H9 (cell line): ENCODE results near the gene TELO2. TPM values are rescaled to one million over a fixed set of nuclear protein-coding genes. Genes with fewer than 3 reads are reported as not detected.

Experiments
- DNase-seq: peaks from one replicate; pipeline ENCODE4 v3.0.0-alpha.2; 2017
- H2AFZ ChIP-seq: one replicate; pipeline ENCODE4 v1.6.1; 2013; ENCODE audit warnings: mild to moderate bottlenecking, low read length, control low read depth, moderate library complexity
- H2AK5ac ChIP-seq: 2 replicates; pipeline ENCODE4 v1.6.1; 2013; ENCODE audit warnings: low read length, control low read depth, mixed read lengths; ENCODE audit not compliant: insufficient read length
- H2BK120ac ChIP-seq: one replicate; pipeline ENCODE4 v1.6.1; 2013; ENCODE audit warnings: low read depth, mild to moderate bottlenecking, low read length, control low read depth, inconsistent platforms; ENCODE audit not compliant: poor library complexity, severe bottlenecking
- H2BK12ac ChIP-seq: 2 replicates; pipeline ENCODE4 v1.6.1; 2013; ENCODE audit warnings: low read length, control low read depth, mixed read lengths, low read depth; ENCODE audit not compliant: insufficient read length
- H2BK15ac ChIP-seq: 2 replicates; pipeline ENCODE4 v1.6.1; 2013; ENCODE audit warnings: low read depth, low read length, control low read depth
- H2BK20ac ChIP-seq: one replicate; pipeline ENCODE4 v1.6.1; 2013; ENCODE audit warnings: low read depth, mild to moderate bottlenecking, low read length, control low read depth, inconsistent platforms; ENCODE audit not compliant: poor library complexity, severe bottlenecking
- H2BK5ac ChIP-seq: 2 replicates; pipeline ENCODE4 v1.6.1; 2013; ENCODE audit warnings: low read length, control low read depth, mixed read lengths; ENCODE audit not compliant: insufficient read length
- H3K14ac ChIP-seq: 2 replicates; pipeline ENCODE4 v1.6.1; 2013; ENCODE audit warnings: low read length, control low read depth; ENCODE audit not compliant: insufficient read depth
- H3K18ac ChIP-seq: 2 replicates; pipeline ENCODE4 v1.6.1; 2013; ENCODE audit warnings: low read depth, mild to moderate bottlenecking, mixed read lengths, low read length, control low read depth; ENCODE audit not compliant: insufficient read length
- H3K23ac ChIP-seq: 2 replicates; pipeline ENCODE4 v1.6.1; 2013; ENCODE audit warnings: low read length, control low read depth, mixed read lengths, low read depth; ENCODE audit not compliant: insufficient read length
- H3K23me2 ChIP-seq: 2 replicates; pipeline ENCODE4 v1.6.1; 2013; ENCODE audit warnings: low read depth, mild to moderate bottlenecking, mixed read lengths, low read length, control low read depth; ENCODE audit not compliant: insufficient read length, poor library complexity, severe bottlenecking
- H3K27ac ChIP-seq: 2 replicates; pipeline ENCODE4 v1.5.1; 2013; ENCODE audit warnings: low read length, control low read depth, mixed read lengths, low read depth; ENCODE audit not compliant: insufficient read length
- H3K27me3 ChIP-seq: 2 replicates; pipeline ENCODE4 v1.6.1; 2013; ENCODE audit warnings: low read length, control low read depth, inconsistent platforms; ENCODE audit not compliant: insufficient read depth
- H3K4ac ChIP-seq: 2 replicates; pipeline ENCODE4 v1.6.1; 2013; ENCODE audit warnings: low read depth, mild to moderate bottlenecking, control low read depth, inconsistent platforms, low read length, moderate library complexity
- H3K4me1 ChIP-seq: 2 replicates; pipeline ENCODE4 v1.6.1; 2013; ENCODE audit warnings: low read length, control low read depth, inconsistent platforms; ENCODE audit not compliant: insufficient read depth
- H3K4me2 ChIP-seq: 2 replicates; pipeline ENCODE4 v1.6.1; 2013; ENCODE audit warnings: low read length, control low read depth, mixed read lengths; ENCODE audit not compliant: insufficient read length, insufficient read depth
- H3K56ac ChIP-seq: 2 replicates; pipeline ENCODE4 v1.6.1; 2013; ENCODE audit warnings: low read depth, mild to moderate bottlenecking, mixed read lengths, low read length, control low read depth; ENCODE audit not compliant: insufficient read length
- H3K79me1 ChIP-seq: 2 replicates; pipeline ENCODE4 v1.6.1; 2013; ENCODE audit warnings: low read depth, mild to moderate bottlenecking, moderate library complexity, low read length, control low read depth, inconsistent platforms; ENCODE audit not compliant: insufficient read depth, poor library complexity, severe bottlenecking
- H3K79me2 ChIP-seq: 2 replicates; pipeline ENCODE4 v1.6.1; 2013; ENCODE audit warnings: low read length, control low read depth, inconsistent platforms; ENCODE audit not compliant: insufficient read depth
- H3K9ac ChIP-seq: 2 replicates; pipeline ENCODE4 v1.6.1; 2013; ENCODE audit warnings: low read length, control low read depth, mixed read lengths; ENCODE audit not compliant: insufficient read length; ENCODE audit errors: extremely low read depth
- H3K9me3 ChIP-seq: one replicate; pipeline ENCODE4 v1.6.1; 2013; ENCODE audit warnings: low read depth, low read length, inconsistent platforms; ENCODE audit not compliant: control insufficient read depth
- H3T11ph ChIP-seq: one replicate; pipeline ENCODE4 v1.6.1; 2013; ENCODE audit warnings: mild to moderate bottlenecking, low read length, control low read depth, inconsistent platforms
- H4K20me1 ChIP-seq: one replicate; pipeline ENCODE4 v1.6.1; 2013; ENCODE audit not compliant: control insufficient read depth, insufficient read length, insufficient read depth
- H4K5ac ChIP-seq: 2 replicates; pipeline ENCODE4 v1.6.1; 2013; ENCODE audit warnings: low read depth, mild to moderate bottlenecking, mixed read lengths, low read length, control low read depth; ENCODE audit not compliant: insufficient read length
- H4K8ac ChIP-seq: replicated peaks from 2 replicates; pipeline ENCODE4 v1.6.1; 2013; ENCODE audit warnings: low read length, control low read depth, mixed read lengths, low read depth; ENCODE audit not compliant: insufficient read length
- H4K91ac ChIP-seq: 2 replicates; pipeline ENCODE4 v1.6.1; 2013; ENCODE audit warnings: low read depth, mild to moderate bottlenecking, moderate library complexity, mixed read lengths, low read length, control low read depth; ENCODE audit not compliant: insufficient read length
- H3K27ac Mint-ChIP-seq, 3 experiments: 2 replicates in 2 of 3; 3 replicates in 1 of 3; pipeline ENCODE4 v1.8.0; 2020 to 2021; ENCODE audit warnings: mixed read lengths in 3 of 3, mild to moderate bottlenecking in 1 of 3, moderate library complexity in 1 of 3
- H3K27me3 Mint-ChIP-seq: 2 replicates; pipeline ENCODE4 v1.8.0; 2021; ENCODE audit warnings: low read depth, mild to moderate bottlenecking, moderate library complexity, mixed read lengths
- H3K36me3 Mint-ChIP-seq, 3 experiments: 2 replicates in 2 of 3; 3 replicates in 1 of 3; pipeline ENCODE4 v1.8.0; 2020 to 2021; ENCODE audit warnings: low read depth in 3 of 3, mixed read lengths in 3 of 3; ENCODE audit not compliant: insufficient read depth in 1 of 3
- H3K4me1 Mint-ChIP-seq, 2 experiments: 2 replicates each; pipeline ENCODE4 v1.8.0; 2020; ENCODE audit warnings: mixed read lengths in 2 of 2
- H3K4me3 Mint-ChIP-seq, 2 experiments: 2 replicates in 1 of 2; 3 replicates in 1 of 2; pipeline ENCODE4 v1.8.0; 2020 to 2021; ENCODE audit warnings: mild to moderate bottlenecking in 2 of 2, mixed read lengths in 2 of 2, moderate library complexity in 1 of 2
- H3K9me3 Mint-ChIP-seq, 2 experiments: 2 replicates in 1 of 2; 3 replicates in 1 of 2; pipeline ENCODE4 v1.8.0; 2020; ENCODE audit warnings: mild to moderate bottlenecking in 2 of 2, mixed read lengths in 2 of 2, moderate library complexity in 1 of 2
- CTCF ChIP-seq: fragments of 200-600 bp; sonication (generic); conservative IDR thresholded peaks from 3 replicates; pipeline ENCODE4 v1.8.0; 2021; ENCODE audit warnings: antibody characterized with exemption, mild to moderate bottlenecking
- WGBS: extraction: QIAGEN DNeasy Blood & Tissue Kit; methylation state at CpG from one replicate; pipeline ENCODE4 v1.1.7; 2013; ENCODE audit warnings: missing lambda C conversion rate, low lambda C conversion rate, mixed read lengths; ENCODE audit not compliant: insufficient read length; ENCODE audit errors: extremely low coverage; 5-methylcytosine and 5-hydroxymethylcytosine counted together
- total RNA-seq: library from RNA; stranded (reverse); gene quantifications from 2 replicates; pipeline ENCODE4 v1.2.1, GENCODE V29; 2021

The TELO2 gene
- total RNA-seq, 1 experiment from 2014 or later: 98.9 TPM

- peaks cover 9% of the 10 kb centered on the region; the same call in 1 of the 2 replicates for H3K79me2 ChIP-seq
Observed at GRCh38 chr16:1466054-1466453, 27.1 kb upstream of the TELO2 start.

More at GRCh38 chr16:1466054-1466453, 27.1 kb upstream of the TELO2 start:
- Histone ChIP-seq H2AK5ac (no peak overlapping the region), H3K27ac (no peak overlapping the region), H2BK15ac (no peak overlapping the region), H3K23me2 (no peaks in the 10 kb centered on the region), H3K4ac (no peak overlapping the region), H4K91ac (no peak overlapping the region), H3K4me2 (no peak overlapping the region), H3K27me3 (no peaks in the 10 kb centered on the region), H2BK120ac (no peak overlapping the region), H4K5ac (no peak overlapping the region), H3K79me1 (peaks cover 4% of the 10 kb centered on the region), H3K18ac (no peak overlapping the region), H4K20me1 (no peaks in the 10 kb centered on the region), H2AFZ (no peak overlapping the region), H2BK12ac (no peak overlapping the region), H3K9ac (no peak overlapping the region), H3T11ph (no peak overlapping the region), H3K4me1 (no peaks in the 10 kb centered on the region), H3K23ac (no peak overlapping the region), H3K9me3 (no peaks in the 10 kb centered on the region), H2BK5ac (no peak overlapping the region), H3K14ac (no peak overlapping the region), H3K56ac (no peak overlapping the region), H2BK20ac (no peak overlapping the region), H4K8ac (no peak overlapping the region)
- no peak for DNase-seq
- H3K27me3 Mint-ChIP-seq: no peaks in the 10 kb centered on the region
- no peak overlapping the region for H3K4me3 Mint-ChIP-seq
- no peaks in the 10 kb centered on the region for H3K9me3 Mint-ChIP-seq
- peaks cover 3 to 6% of the 10 kb centered on the region in 2 experiments; a peak in 2 of 4 replicates for H3K4me1 Mint-ChIP-seq
- 0 out of 7 replicates have a peak overlapping the region, but pooled peaks of 1 of the 3 experiments have one; percentile 15 for H3K27ac Mint-ChIP-seq
- no CpG with 5 or more reads among the region's 24 CpGs for WGBS
- no peak for TF ChIP-seq CTCF
- peaks cover 2 to 8% (median 5%) of the 10 kb centered on the region in 3 experiments; a peak in 4 of 7 replicates for H3K36me3 Mint-ChIP-seq
